ENCODE results near the gene DDB1.
"Not testable (repeated sequence)": the region's sequence is repeated elsewhere in the genome, so short reads cannot be mapped to it uniquely, and the experiment has no call there.

The DDB1 gene

GRCh38 chr11:61270354-61271076, 62.4 kb downstream of the DDB1 start:
- no peak for DNase-seq (ENCODE audit: low read depth, low spot score)

- no peak for DNase-seq (ENCODE audit: low read depth, low spot score)
Measured at GRCh38 chr11:61268588-61269250, 64.2 kb downstream of the DDB1 start.

GRCh38 chr11:61267437-61267841, 65.5 kb downstream of the DDB1 start:
- no peak for DNase-seq (ENCODE audit: low read depth, low spot score)

- DNase-seq (ENCODE audit: low read depth, low spot score), result no peak
Measured at GRCh38 chr11:61266602-61267001, 66.3 kb downstream of the DDB1 start.

GRCh38 chr11:61265357-61265756, 67.5 kb downstream of the DDB1 start:
- no peak for DNase-seq (ENCODE audit: low read depth, low spot score)

GRCh38 chr11:61264795-61265194, 68.1 kb downstream of the DDB1 start:
- no peak for DNase-seq (ENCODE audit: low read depth, low spot score)

GRCh38 chr11:61264371-61264770, 68.5 kb downstream of the DDB1 start:
- no peak for DNase-seq (ENCODE audit: low read depth, low spot score)

GRCh38 chr11:61259363-61259762, 73.5 kb downstream of the DDB1 start:
- no peak for DNase-seq (ENCODE audit: low read depth, low spot score)

- no peak for DNase-seq (ENCODE audit: low read depth, low spot score)
Measured at GRCh38 chr11:61258546-61258945, 74.4 kb downstream of the DDB1 start.

GRCh38 chr11:61256710-61257482, 76.0 kb downstream of the DDB1 start:
- no peak for DNase-seq (ENCODE audit: low read depth, low spot score)

- DNase-seq (ENCODE audit: low read depth, low spot score), result peak; percentile 84
Measured at GRCh38 chr11:61254403-61255025, 78.4 kb downstream of the DDB1 start.

GRCh38 chr11:61252332-61252731, 80.6 kb downstream of the DDB1 start:
- DNase-seq (ENCODE audit: low read depth, low spot score), result not testable (repeated sequence)

- DNase-seq (ENCODE audit: low read depth, low spot score), result not testable (repeated sequence)
Measured at GRCh38 chr11:61250796-61251765, 81.8 kb downstream of the DDB1 start.

All from ELF-1 (cell line).